Measurements from ENCODE around the gene GPR132.

GPR132 gene

DNA sequence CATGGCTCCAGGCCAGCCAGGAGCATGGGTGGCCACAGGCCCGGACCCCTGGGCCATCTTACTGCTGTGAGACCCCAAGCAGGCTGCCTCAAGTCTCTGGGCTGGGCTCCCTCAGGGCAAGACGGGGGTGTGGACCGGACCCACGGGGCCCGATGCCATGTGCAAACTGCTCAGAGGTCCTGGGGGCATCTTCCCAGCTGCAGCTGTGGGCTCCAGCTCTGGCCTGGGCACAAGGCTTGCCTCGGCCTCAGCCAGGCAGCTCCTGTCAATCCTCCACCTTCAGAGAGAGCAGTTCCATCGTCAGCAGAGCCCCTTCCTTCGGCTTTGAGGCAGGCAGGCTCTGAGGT, 12.4 kb upstream of the GPR132 start:
- TF ChIP-seq, protein P1, sequence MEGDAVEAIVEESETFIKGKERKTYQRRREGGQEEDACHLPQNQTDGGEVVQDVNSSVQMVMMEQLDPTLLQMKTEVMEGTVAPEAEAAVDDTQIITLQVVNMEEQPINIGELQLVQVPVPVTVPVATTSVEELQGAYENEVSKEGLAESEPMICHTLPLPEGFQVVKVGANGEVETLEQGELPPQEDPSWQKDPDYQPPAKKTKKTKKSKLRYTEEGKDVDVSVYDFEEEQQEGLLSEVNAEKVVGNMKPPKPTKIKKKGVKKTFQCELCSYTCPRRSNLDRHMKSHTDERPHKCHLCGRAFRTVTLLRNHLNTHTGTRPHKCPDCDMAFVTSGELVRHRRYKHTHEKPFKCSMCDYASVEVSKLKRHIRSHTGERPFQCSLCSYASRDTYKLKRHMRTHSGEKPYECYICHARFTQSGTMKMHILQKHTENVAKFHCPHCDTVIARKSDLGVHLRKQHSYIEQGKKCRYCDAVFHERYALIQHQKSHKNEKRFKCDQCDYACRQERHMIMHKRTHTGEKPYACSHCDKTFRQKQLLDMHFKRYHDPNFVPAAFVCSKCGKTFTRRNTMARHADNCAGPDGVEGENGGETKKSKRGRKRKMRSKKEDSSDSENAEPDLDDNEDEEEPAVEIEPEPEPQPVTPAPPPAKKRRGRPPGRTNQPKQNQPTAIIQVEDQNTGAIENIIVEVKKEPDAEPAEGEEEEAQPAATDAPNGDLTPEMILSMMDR (conservative IDR thresholded peaks at IDR 0.05; ENCODE audit: low read length), result no peak
- no peak overlapping the region for H3K4me3 ChIP-seq (ENCODE audit: low read length)
- no peak for DNase-seq (ENCODE audit: low read depth)

DNA sequence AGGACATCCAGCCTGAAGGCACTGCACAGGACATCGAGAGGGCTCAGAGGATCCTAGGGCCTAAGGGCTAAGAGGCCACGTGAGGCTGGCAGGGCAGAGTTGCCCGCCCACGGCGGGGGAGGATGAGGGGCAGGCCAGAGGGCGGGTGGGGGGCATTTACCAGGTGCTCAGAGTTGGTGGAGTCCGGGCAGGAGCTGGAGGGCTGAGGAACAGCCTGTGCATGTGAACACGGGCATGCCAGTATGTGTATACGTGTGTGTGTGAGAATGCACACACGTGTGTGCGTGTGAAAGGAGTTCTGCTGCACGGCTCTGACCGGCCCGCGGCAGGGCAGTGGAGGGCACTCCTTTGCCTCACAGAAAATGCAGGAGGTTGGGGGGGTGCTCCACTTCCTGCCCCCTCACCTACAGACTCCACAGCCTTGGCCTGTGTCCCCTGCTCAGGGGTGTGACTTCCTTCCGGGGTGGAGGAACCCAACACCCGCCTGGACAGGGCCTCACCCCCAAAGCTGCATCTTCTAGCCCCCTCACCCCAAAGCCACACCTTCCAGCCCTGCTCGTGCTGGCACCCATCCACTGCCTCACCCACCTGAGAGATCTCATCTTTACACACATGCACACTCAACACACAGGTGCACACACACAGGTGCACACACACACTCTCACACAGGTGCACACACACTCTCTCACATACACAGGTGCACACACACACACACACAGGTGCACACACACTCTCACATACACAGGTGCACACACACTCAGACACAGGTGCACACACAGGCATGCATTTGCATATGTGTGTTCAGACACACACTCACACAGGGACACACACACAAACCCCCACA, 11.8 kb upstream of the GPR132 start:
- DNase-seq (ENCODE audit: low read depth), result no peak
- H3K4me3 ChIP-seq (ENCODE audit: low read length), result no peak overlapping the region
- TF ChIP-seq, protein P1 (conservative IDR thresholded peaks at IDR 0.05; ENCODE audit: low read length), result no peak

DNA sequence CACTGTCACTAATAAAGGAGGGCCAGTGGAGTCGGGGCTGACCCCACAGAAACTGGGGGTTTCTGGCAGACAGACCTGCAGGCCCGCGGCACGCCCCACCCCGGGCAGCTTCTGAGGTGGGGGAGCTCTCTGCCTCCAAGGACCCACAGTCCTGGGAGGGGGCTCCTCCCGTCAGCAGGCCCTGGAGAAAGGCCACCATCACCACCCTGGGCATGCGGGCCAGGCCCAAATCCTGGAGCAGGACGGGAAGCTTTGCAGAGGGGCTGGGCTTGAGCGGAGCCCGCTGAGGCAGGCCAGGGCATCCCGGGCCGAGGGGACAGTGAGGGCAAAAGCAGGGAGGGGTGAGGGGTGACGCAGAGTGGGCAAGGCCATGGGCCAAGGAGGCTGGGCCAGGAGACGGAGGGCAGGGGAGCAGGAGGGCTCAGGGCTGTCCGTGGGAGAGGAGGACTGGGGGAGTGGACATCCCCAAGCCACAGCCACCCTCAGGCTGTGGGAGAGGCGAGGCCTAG, 11.1 kb upstream of the GPR132 start:
- TF ChIP-seq, protein P1 (conservative IDR thresholded peaks at IDR 0.05; ENCODE audit: low read length), result no peak
- DNase-seq (ENCODE audit: low read depth), result no peak
- no peak overlapping the region for H3K4me3 ChIP-seq (ENCODE audit: low read length)

DNA sequence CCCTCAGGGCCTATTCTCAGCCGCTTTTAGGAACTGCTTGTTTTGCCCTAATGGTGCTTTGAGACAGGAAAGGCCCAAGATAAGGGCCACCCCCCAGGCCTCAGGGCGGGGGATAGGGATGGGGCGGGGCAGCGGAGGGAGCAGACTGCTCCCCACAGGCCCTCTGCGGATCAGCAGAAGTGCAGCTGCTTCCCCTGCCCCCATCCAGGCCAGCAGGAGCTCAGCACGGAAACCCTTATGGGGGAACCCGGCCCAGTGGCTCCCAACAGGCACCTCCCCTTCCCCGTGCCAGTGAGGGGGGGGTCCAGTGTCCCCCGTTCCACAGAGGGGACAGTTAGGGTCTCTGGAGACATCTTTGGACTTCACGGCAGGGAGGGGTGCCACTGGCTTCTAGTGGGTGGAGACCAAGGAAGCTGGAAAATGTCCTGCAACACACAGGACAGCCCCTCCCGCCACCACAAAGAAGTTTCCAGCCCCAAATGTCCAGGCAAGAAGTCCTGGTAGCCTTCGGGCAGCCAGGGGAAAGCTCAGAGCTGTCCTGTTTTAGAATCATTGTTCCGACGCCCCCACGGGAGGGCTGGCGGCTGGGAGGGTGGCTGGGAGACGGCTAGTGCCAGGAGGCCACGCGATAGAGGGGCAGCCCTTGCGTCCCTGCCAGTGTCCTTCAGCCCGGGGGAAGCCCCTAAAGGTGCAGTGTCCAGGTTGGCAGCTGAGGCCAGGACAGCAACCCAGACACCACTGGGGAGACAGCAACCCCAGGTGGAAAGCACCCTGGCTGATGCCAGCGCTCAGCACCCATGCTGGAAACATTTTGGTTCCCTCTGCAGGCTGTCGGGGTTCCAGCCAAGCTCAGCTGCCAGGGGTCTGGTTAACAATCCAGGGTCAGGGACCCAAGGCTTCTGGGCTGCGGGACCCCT, 10.4 kb upstream of the GPR132 start:
- TF ChIP-seq, protein P1 (conservative IDR thresholded peaks at IDR 0.05; ENCODE audit: low read length), result no peak
- DNase-seq (ENCODE audit: low read depth), result no peak
- no peak overlapping the region for H3K4me3 ChIP-seq (ENCODE audit: low read length)

DNA sequence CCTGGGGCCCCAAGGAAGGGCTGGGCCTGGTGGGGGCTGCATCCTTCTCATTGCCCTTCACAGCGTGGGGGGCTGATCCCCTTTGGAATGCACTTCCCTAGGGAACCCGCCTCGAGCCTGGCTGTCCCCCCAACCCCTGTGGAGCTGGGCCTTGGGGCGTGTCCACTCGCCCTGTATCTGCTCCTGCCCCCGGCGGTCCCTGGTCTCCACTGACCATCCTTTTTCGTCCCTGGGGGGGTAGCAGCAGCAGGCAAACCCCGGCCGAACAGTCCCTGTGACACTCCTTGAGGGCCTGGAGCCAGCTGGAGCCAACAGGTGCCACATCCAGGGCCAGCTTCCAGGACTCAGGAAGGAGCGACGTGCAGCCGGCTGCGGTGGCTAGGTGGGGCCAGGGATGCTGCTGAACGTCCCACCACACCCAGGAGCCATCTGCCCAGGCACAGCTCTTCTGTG, 9.4 kb upstream of the GPR132 start:
- TF ChIP-seq, protein P1 (conservative IDR thresholded peaks at IDR 0.05; ENCODE audit: low read length), result no peak
- H3K4me3 ChIP-seq (ENCODE audit: low read length), result no peak overlapping the region
- no peak for DNase-seq (ENCODE audit: low read depth)

DNA sequence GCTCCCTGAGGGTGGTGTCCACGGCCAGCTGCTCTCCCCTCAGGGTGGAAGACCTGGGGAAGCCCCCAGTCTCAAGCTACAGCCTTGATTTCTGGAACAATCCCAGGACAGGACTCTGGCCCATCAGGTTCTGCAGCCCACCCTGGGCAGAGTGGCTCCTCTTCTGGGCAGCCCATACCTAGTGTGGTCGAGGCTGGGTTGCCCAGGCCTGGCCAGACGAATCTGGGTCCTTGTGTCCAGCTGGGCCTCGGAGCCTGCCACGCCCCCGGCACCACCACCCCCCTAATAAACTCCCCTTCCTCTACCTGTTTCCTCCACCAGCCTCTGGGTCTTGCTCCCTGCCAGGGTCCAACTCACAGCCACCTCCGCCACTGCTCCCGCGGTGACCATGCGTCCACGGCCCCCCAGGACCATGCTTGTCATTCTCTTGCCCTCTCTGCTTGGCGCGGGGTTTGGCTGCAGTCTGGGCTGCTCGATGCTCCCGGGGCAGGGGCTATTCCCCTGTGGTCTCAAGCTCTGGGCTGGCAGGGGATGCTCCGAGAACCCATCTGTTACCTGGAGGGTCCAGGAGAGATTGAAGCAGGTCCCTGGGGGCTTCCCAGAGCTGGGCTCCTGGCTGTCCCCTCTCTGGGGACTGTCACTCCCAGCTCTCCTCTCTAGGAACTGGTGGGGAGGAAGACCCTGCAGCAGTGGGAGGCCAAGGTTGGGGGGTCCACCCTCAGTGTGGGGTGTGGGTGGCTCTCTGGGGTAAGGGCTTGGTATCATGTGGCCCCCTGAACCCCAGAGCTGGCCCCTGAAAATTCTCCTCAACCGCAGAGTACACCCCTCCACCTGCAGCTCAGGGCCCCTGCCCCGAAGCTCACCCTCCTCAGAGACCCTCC, 8.7 kb upstream of the GPR132 start:
- TF ChIP-seq, protein P1 (conservative IDR thresholded peaks at IDR 0.05; ENCODE audit: low read length), result no peak
- no peak overlapping the region for H3K4me3 ChIP-seq (ENCODE audit: low read length)
- DNase-seq (ENCODE audit: low read depth), result no peak
